Measurements from ENCODE around the gene RYR1.

Gene RYR1

GRCh38 chr19:38443458-38443999 lies 10.0 kb downstream of the RYR1 start:
- H3K27ac ChIP-seq: no peak overlapping the region
- TF ChIP-seq CTCF (conservative IDR thresholded peaks at IDR 0.05): no peak

GRCh38 chr19:38444026-38444425 lies 10.5 kb downstream of the RYR1 start:
- no peak for TF ChIP-seq CTCF (conservative IDR thresholded peaks at IDR 0.05)
- no peak overlapping the region for H3K27ac ChIP-seq

- no peak overlapping the region for H3K27ac ChIP-seq
These were observed 11.9 kb downstream of the RYR1 start for GRCh38 chr19:38445362-38445761.

GRCh38 chr19:38448225-38448624 lies 14.7 kb downstream of the RYR1 start:
- TF ChIP-seq CTCF (conservative IDR thresholded peaks at IDR 0.05): no peak
- no peak overlapping the region for H3K27ac ChIP-seq

More at GRCh38 chr19:38445362-38445761, 11.9 kb downstream of the RYR1 start:
- no peak for TF ChIP-seq CTCF (conservative IDR thresholded peaks at IDR 0.05)

- H3K27ac ChIP-seq: no peak overlapping the region
- TF ChIP-seq CTCF (conservative IDR thresholded peaks at IDR 0.05): no peak
These were observed 16.0 kb downstream of the RYR1 start for GRCh38 chr19:38449518-38449917.

- no peak for TF ChIP-seq CTCF (conservative IDR thresholded peaks at IDR 0.05)
- no peak overlapping the region for H3K27ac ChIP-seq
These were observed 17.5 kb downstream of the RYR1 start for GRCh38 chr19:38451036-38451435.

GRCh38 chr19:38451629-38452028 lies 18.1 kb downstream of the RYR1 start:
- TF ChIP-seq CTCF (conservative IDR thresholded peaks at IDR 0.05): no peak
- no peak overlapping the region for H3K27ac ChIP-seq

All from VCaP (cell line).